CD4-positive, alpha-beta T cell (primary cell): Measurements from ENCODE around the gene PRKG1. TPM values are rescaled to one million over a fixed set of nuclear protein-coding genes. Genes with fewer than 3 reads are reported as not detected.

ENCODE experiments used
- ATAC-seq: fragments of 200-7000 bp; cut with Tn5 transposase; one replicate; pipeline ENCODE4 v1.10.0; 2022; ENCODE audit warnings: mild to moderate bottlenecking; ENCODE audit not compliant: poor library complexity
- CTCF ChIA-PET: fragments of 350-600 bp; sonication (Branson Sonifier 250); formaldehyde crosslinking; loops from one replicate; lab custom pipeline; 2021; ENCODE audit warnings: antibody characterized with exemption, inconsistent platforms; lab: Charles Lee
- POLR2A ChIA-PET: fragments of 350-600 bp; sonication (Branson Sonifier 250); formaldehyde crosslinking; loops from one replicate; lab custom pipeline; 2021; ENCODE audit warnings: antibody characterized with exemption, inconsistent platforms; lab: Charles Lee
- DNase-seq, 14 experiments: peaks; one replicate each; pipeline ENCODE4 v3.0.0-alpha.2; 2013 to 2020; ENCODE audit warnings: mixed read lengths in 2 of 14
- H3K27ac ChIP-seq, 2 donors: one replicate each; pipeline versions ENCODE4 v1.5.1 to v1.7.0; 2013; ENCODE audit warnings: low read length in 2 of 2, low read depth in 1 of 2, mild to moderate bottlenecking in 1 of 2
- H3K27me3 ChIP-seq, 2 experiments: 1 replicate in 1 of 2; 2 replicates in 1 of 2; pipeline versions ENCODE4 v1.6.1 to v1.7.0; 2013; ENCODE audit warnings: low read length in 2 of 2, control low read depth in 1 of 2, mild to moderate bottlenecking in 1 of 2, moderate library complexity in 1 of 2; ENCODE audit not compliant: insufficient read depth in 2 of 2, control insufficient read depth in 1 of 2
- H3K36me3 ChIP-seq: one replicate; pipeline ENCODE4 v1.6.1; 2013; ENCODE audit warnings: low read length, control low read depth; ENCODE audit not compliant: insufficient read depth
- H3K4me1 ChIP-seq: one replicate; pipeline ENCODE4 v1.6.1; 2013; ENCODE audit warnings: low read length, control low read depth; ENCODE audit not compliant: insufficient read depth
- H3K4me3 ChIP-seq: one replicate; pipeline ENCODE4 v1.5.1; 2013; ENCODE audit warnings: mild to moderate bottlenecking, low read length, moderate library complexity
- H3K9me3 ChIP-seq, 2 experiments: 1 replicate in 1 of 2; 2 replicates in 1 of 2; pipeline versions ENCODE4 v1.6.1 to v1.7.0; 2013; ENCODE audit warnings: low read length in 2 of 2, mild to moderate bottlenecking in 2 of 2, control low read depth in 1 of 2, moderate library complexity in 1 of 2; ENCODE audit not compliant: control insufficient read depth in 1 of 2, insufficient read depth in 1 of 2
- H3K27ac Mint-ChIP-seq: one replicate; pipeline ENCODE4 v1.8.0; 2020; ENCODE audit warnings: mixed read lengths
- H3K27me3 Mint-ChIP-seq: one replicate; pipeline ENCODE4 v1.8.0; 2021; ENCODE audit warnings: mixed read lengths
- H3K36me3 Mint-ChIP-seq: one replicate; pipeline ENCODE4 v1.8.0; 2021; ENCODE audit warnings: low read depth, mixed read lengths
- H3K4me1 Mint-ChIP-seq: one replicate; pipeline ENCODE4 v1.8.0; 2021; ENCODE audit warnings: low read depth, mixed read lengths
- H3K4me3 Mint-ChIP-seq: one replicate; pipeline ENCODE4 v1.8.0; 2020; ENCODE audit warnings: mild to moderate bottlenecking, mixed read lengths
- H3K9me3 Mint-ChIP-seq: one replicate; pipeline ENCODE4 v1.8.0; 2020; ENCODE audit warnings: mixed read lengths
- CTCF ChIP-seq: fragments of 200-600 bp; IDR thresholded peaks from one replicate; pipeline ENCODE4 v1.8.0; 2022; ENCODE audit warnings: antibody characterized with exemption, mild to moderate bottlenecking
- intact Hi-C, 2 experiments: fragments of 100-400 bp; cut with DNase I in 1 of 2; cut with micrococcal nuclease in 1 of 2; formaldehyde crosslinking; loops; one replicate each; pipeline versions ENCODE4 v1.15.1 to v1.9.0; 2023 to 2025; cut with DNase I, micrococcal nuclease
- total RNA-seq, 174 experiments: library from RNA in 2 of 174; stranded (reverse) in 2 of 174; gene quantifications; one replicate each; pipeline ENCODE4 v1.2.3 and lab custom pipeline; 2021 to 2026

The PRKG1 gene
- total RNA-seq, 2 experiments from 2014 or later = 0.31 TPM; not detected in 1

- CTCF ChIA-PET = no interaction called here
- intact Hi-C loops = no loop called here
- H3K4me1 Mint-ChIP-seq = no peaks in the 10 kb centered on the region
Observed at GRCh38 chr10:51788273-51788672, 714.0 kb downstream of the PRKG1 start.

GRCh38 chr10:51789118-51789517, 714.8 kb downstream of the PRKG1 start:
- H3K4me1 ChIP-seq = no peaks in the 10 kb centered on the region
- no peaks in the 10 kb centered on the region for H3K27me3 ChIP-seq
- no peak overlapping the region for H3K4me3 Mint-ChIP-seq
- no peak overlapping the region for H3K27ac ChIP-seq
- intact Hi-C loops = no loop called here
- H3K27ac Mint-ChIP-seq = no peak overlapping the region
- DNase-seq = no peak
- ATAC-seq = no peak
- no peaks in the 10 kb centered on the region for H3K4me1 Mint-ChIP-seq
- H3K9me3 ChIP-seq = peaks cover 6 to 18% of the 10 kb centered on the region in 2 experiments
- H3K36me3 ChIP-seq = no peaks in the 10 kb centered on the region
- H3K4me3 ChIP-seq = no peak overlapping the region
- ChIA-PET CTCF (no interaction called here), POLR2A (no interaction called here)
- peaks cover 10% of the 10 kb centered on the region for H3K9me3 Mint-ChIP-seq
- no peaks in the 10 kb centered on the region for H3K36me3 Mint-ChIP-seq
- H3K27me3 Mint-ChIP-seq = no peaks in the 10 kb centered on the region
- no peak for TF ChIP-seq CTCF

More at GRCh38 chr10:51788273-51788672, 714.0 kb downstream of the PRKG1 start:
- Histone ChIP-seq H3K36me3 (no peaks in the 10 kb centered on the region), H3K27me3 (no peaks in the 10 kb centered on the region), H3K9me3 (peaks cover 0 to 11% of the 10 kb centered on the region in 2 experiments), H3K27ac (no peak overlapping the region), H3K4me3 (no peak overlapping the region), H3K4me1 (no peaks in the 10 kb centered on the region)
- POLR2A ChIA-PET = no interaction called here
- H3K9me3 Mint-ChIP-seq = peaks cover 8% of the 10 kb centered on the region
- no peaks in the 10 kb centered on the region for H3K36me3 Mint-ChIP-seq
- DNase-seq = no peak
- H3K4me3 Mint-ChIP-seq = no peak overlapping the region
- TF ChIP-seq CTCF = no peak
- no peak for ATAC-seq
- H3K27me3 Mint-ChIP-seq = no peaks in the 10 kb centered on the region
- no peak overlapping the region for H3K27ac Mint-ChIP-seq

- DNase-seq = no peak
- ChIA-PET POLR2A (no interaction called here), CTCF (no interaction called here)
- Histone ChIP-seq H3K9me3 (peaks cover 6 to 18% of the 10 kb centered on the region in 2 experiments), H3K27me3 (no peaks in the 10 kb centered on the region), H3K4me1 (no peaks in the 10 kb centered on the region), H3K27ac (no peak overlapping the region), H3K36me3 (no peaks in the 10 kb centered on the region), H3K4me3 (no peak overlapping the region)
- intact Hi-C loops = no loop called here
- no peaks in the 10 kb centered on the region for H3K4me1 Mint-ChIP-seq
- H3K27me3 Mint-ChIP-seq = no peaks in the 10 kb centered on the region
- H3K9me3 Mint-ChIP-seq = peaks cover 10% of the 10 kb centered on the region
- ATAC-seq = no peak
- no peak overlapping the region for H3K27ac Mint-ChIP-seq
- no peak overlapping the region for H3K4me3 Mint-ChIP-seq
- H3K36me3 Mint-ChIP-seq = no peaks in the 10 kb centered on the region
- TF ChIP-seq CTCF = no peak
Observed at GRCh38 chr10:51789903-51790302, 715.6 kb downstream of the PRKG1 start.
